K562 (cell line): ENCODE data around the gene GALK2. TPM values are rescaled to one million over a fixed set of nuclear protein-coding genes. Genes with fewer than 3 reads are reported as not detected.

Experiments used
- ATAC-seq: fragments of 200-7000 bp; cut with Tn5 transposase; 3 replicates; pipeline ENCODE4 v1.9.1; 2020; ENCODE audit warnings: moderate library complexity
- BruUV-seq: library from RNA; stranded (reverse); fragments of 400-500 nt; replicated peaks from 2 replicates; lab custom pipeline; 2021; lab: Mats Ljungman, UMichigan
- CTCF ChIA-PET: fragments of 300-600 bp; formaldehyde crosslinking; extraction: SDS; loops from one replicate; lab custom pipeline; 2021; ENCODE audit warnings: low intra/inter-chr PET ratio; lab: Yijun Ruan, JAX
- POLR2A ChIA-PET: fragments of 300-600, 350-650 bp; sonication (Branson Sonifier 250); formaldehyde crosslinking; extraction: SDS; loops from one replicate; lab custom pipeline; 2021; ENCODE audit warnings: antibody characterized with exemption, inconsistent platforms; lab: Yijun Ruan, JAX
- DNase-seq, 4 experiments: peaks; one replicate each; pipeline versions ENCODE4 v3.0.0 to v3.0.0-alpha.2; 2011 to 2018; ENCODE audit warnings: low spot score in 3 of 4, mixed read lengths in 3 of 4; ENCODE audit errors: extremely low read depth in 1 of 4
- FAIRE-seq: peaks from 2 replicates; lab custom pipeline; 2011; peaks lifted over from hg19 to GRCh38; lab: Jason Lieb, UNC
- H2AFZ ChIP-seq: 2 replicates; pipeline ENCODE4 v1.6.0; 2011; ENCODE audit warnings: low read depth, low read length, control low read depth, inconsistent platforms
- H3K27ac ChIP-seq: fragments of 200-600 bp; 3 replicates; pipeline ENCODE4 v1.8.0; 2011; ENCODE audit warnings: low read depth, mild to moderate bottlenecking, control low read depth, inconsistent platforms, low read length, moderate library complexity, mixed read lengths; ENCODE audit errors: extremely low read depth
- H3K27me3 ChIP-seq, 2 experiments: fragments of 300-600 bp in 1 of 2; 2 replicates in 1 of 2; 3 replicates in 1 of 2; pipeline versions ENCODE4 v1.6.0 to v1.8.0; 2011; ENCODE audit warnings: inconsistent platforms in 2 of 2, low read length in 2 of 2, mild to moderate bottlenecking in 1 of 2, mixed read lengths in 1 of 2, moderate library complexity in 1 of 2; ENCODE audit not compliant: control insufficient read depth in 2 of 2, insufficient read depth in 2 of 2
- H3K36me3 ChIP-seq: fragments of 300-600 bp; 3 replicates; pipeline ENCODE4 v1.8.0; 2011; ENCODE audit warnings: mild to moderate bottlenecking, low read length, inconsistent platforms; ENCODE audit not compliant: control insufficient read depth, insufficient read depth
- H3K4me1 ChIP-seq, 2 experiments: fragments of 200-600 bp in 1 of 2; replicated peaks in 1 of 2; 2 replicates in 1 of 2; 3 replicates in 1 of 2; pipeline versions ENCODE4 v1.5.1 to v1.8.0; 2011; ENCODE audit warnings: inconsistent platforms in 2 of 2, low read length in 2 of 2, mild to moderate bottlenecking in 1 of 2, mixed read lengths in 1 of 2, moderate library complexity in 1 of 2; ENCODE audit not compliant: control insufficient read depth in 2 of 2, insufficient read depth in 2 of 2
- H3K4me2 ChIP-seq: 2 replicates; pipeline ENCODE4 v1.6.1; 2011; ENCODE audit warnings: low read length, control low read depth, inconsistent platforms, mixed read lengths; ENCODE audit not compliant: insufficient read depth
- H3K4me3 ChIP-seq: fragments of 200-600 bp; sonication (generic), shearing (Covaris generic); 2 replicates; pipeline ENCODE4 v1.5.1; 2016; ENCODE audit warnings: control low read depth, inconsistent platforms
- H3K79me2 ChIP-seq: fragments of 200-600 bp; 3 replicates; pipeline ENCODE4 v1.8.0; 2011; ENCODE audit warnings: low read length, inconsistent platforms; ENCODE audit not compliant: control insufficient read depth, insufficient read depth
- H3K9ac ChIP-seq, 2 experiments: 2 replicates each; pipeline versions ENCODE4 v1.6.0 to v1.6.1; 2011; ENCODE audit warnings: low read depth in 2 of 2, low read length in 2 of 2, control low read depth in 1 of 2, inconsistent platforms in 1 of 2, mild to moderate bottlenecking in 1 of 2, mixed read lengths in 1 of 2; ENCODE audit not compliant: insufficient read depth in 1 of 2
- H3K9me1 ChIP-seq: one replicate; pipeline ENCODE4 v1.6.0; 2011; ENCODE audit warnings: inconsistent platforms, mild to moderate bottlenecking, low read length, moderate library complexity; ENCODE audit not compliant: control insufficient read depth, insufficient read depth
- H3K9me3 ChIP-seq: replicated peaks from 2 replicates; pipeline ENCODE4 v1.5.1; 2011; ENCODE audit warnings: low read depth, low read length, inconsistent platforms; ENCODE audit not compliant: control insufficient read depth, insufficient read depth
- H4K20me1 ChIP-seq: replicated peaks from 2 replicates; pipeline ENCODE4 v1.6.1; 2011; ENCODE audit warnings: low read length, inconsistent platforms, mixed read lengths; ENCODE audit not compliant: control insufficient read depth, insufficient read depth
- FOXA1 ChIP-seq: fragments of 450-650 bp; IDR thresholded peaks from 2 replicates; pipeline ENCODE4 v1.6.1; 2016; ENCODE audit warnings: mild to moderate bottlenecking, borderline replicate concordance
- MYNN ChIP-seq, 2 experiments: sonication (generic); formaldehyde crosslinking in 1 of 2; IDR thresholded peaks; 2 replicates each; pipeline versions ENCODE4 v1.5.0 to v1.6.1; 2016 to 2020; ENCODE audit warnings: antibody characterized with exemption in 1 of 2, missing genetic modification reagents in 1 of 2
- NR2C1 ChIP-seq, 2 experiments: fragments of 450-650 bp; IDR thresholded peaks; 2 replicates each; pipeline ENCODE4 v1.6.1; 2017; ENCODE audit warnings: mild to moderate bottlenecking in 2 of 2, antibody characterized with exemption in 1 of 2, inconsistent platforms in 1 of 2, missing compliant biosample characterization in 1 of 2, missing genetic modification characterization in 1 of 2
- SPI1 ChIP-seq: IDR thresholded peaks from 2 replicates; pipeline ENCODE4 v1.6.1; 2011; ENCODE audit warnings: low read depth, low read length, control low read depth, borderline replicate concordance
- ZNF347 ChIP-seq: fragments of 450-650 bp; formaldehyde crosslinking; IDR thresholded peaks from 2 replicates; pipeline ENCODE4 v1.4.0; 2020; ENCODE audit warnings: low read depth, mild to moderate bottlenecking, moderate library complexity
- WGBS: fragments of 100-300 bp; shearing (Covaris generic); methylation state at CpG from one replicate; pipeline ENCODE4 v1.1.6; 2016; ENCODE audit warnings: low coverage, mixed read lengths; ENCODE audit not compliant: insufficient coverage; ENCODE audit errors: missing lambda C conversion rate; 5-methylcytosine and 5-hydroxymethylcytosine counted together
- in situ Hi-C: fragments of 300-500 bp; cut with MboI; formaldehyde crosslinking; loops from 4 replicates; pipeline ENCODE4 v1.15.0; 2018; ENCODE audit warnings: inconsistent platforms, mixed read lengths
- intact Hi-C: fragments of 100-400 bp; cut with micrococcal nuclease; formaldehyde crosslinking; loops from 2 replicates; pipeline ENCODE4 v1.14.2; 2022
- polyA plus RNA-seq, 8 experiments: library from polyadenylated mRNA; depleted of rRNA in 4 of 8; stranded (reverse) in 5 of 8; unstranded in 3 of 8; fragments of >200 nt; fragmentation: Nextera tagmentation in 2 of 8; fragmentation: Illumina TruSeq in 1 of 8; extraction: Ambion mirVana in 2 of 8; extraction: Trizol in 1 of 8; gene quantifications; 2 replicates each; pipeline versions ENCODE4 v1.2.1 to v1.2.3, GENCODE V29; 2011 to 2014; ENCODE audit warnings: inconsistent platforms in 1 of 8, missing spikeins in 1 of 8
- total RNA-seq, 7 experiments: library from RNA; depleted of rRNA in 6 of 7; stranded (reverse); fragments of >200 nt in 6 of 7; fragmentation: Illumina TruSeq in 2 of 7; extraction: Trizol in 2 of 7; gene quantifications; 2 replicates each; pipeline versions ENCODE4 v1.2.1 to v1.2.3, GENCODE V29; 2011 to 2021; ENCODE audit warnings: low replicate concordance in 1 of 7

Gene GALK2
- total and polyA plus RNA-seq, 9 of the 15 experiments (the other 6 are each of a cell fraction or from before 2014, with no cell fraction given): 32.8 to 82.0 (median 54.4) TPM

DNA sequence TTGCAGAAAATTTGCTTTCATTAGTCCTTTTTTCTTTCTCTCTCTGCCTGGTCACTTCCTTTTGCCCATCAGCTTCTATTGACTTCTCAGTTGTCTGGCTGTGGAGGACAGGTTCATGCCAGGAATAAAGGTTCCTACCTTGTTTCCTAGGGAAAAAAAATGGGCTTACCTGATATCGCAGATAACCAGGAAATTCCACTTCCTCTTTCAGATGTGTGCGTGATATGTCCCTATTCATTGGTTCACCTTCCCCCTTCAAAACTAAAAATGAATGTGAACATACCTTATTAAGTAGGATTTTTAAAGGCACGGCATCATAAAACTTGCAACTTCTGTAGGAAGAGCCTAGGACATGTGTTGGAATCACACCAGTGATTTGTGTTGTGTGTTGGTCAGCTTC is 133.0 kb downstream of the GALK2 start:
- H3K36me3 ChIP-seq: peaks cover 36% of the 10 kb centered on the region
- no peak overlapping the region for H3K4me3 ChIP-seq
- ChIA-PET CTCF (no interaction called here), POLR2A (no interaction called here)
- intact Hi-C loops (no loop called here), in situ Hi-C loops (no loop called here)
- H3K4me1 ChIP-seq: peaks cover 0 to 7% of the 10 kb centered on the region in 2 experiments; a peak in 3 of 5 replicates
- TF ChIP-seq FOXA1 (no peak), SPI1 (peak; percentile 88), NR2C1 (IDR thresholded peaks at IDR 0.05) (no peak), NR2C1 (tag; IDR thresholded peaks at IDR 0.05) (no peak)
- H3K27ac ChIP-seq: no peak overlapping the region
- no peak for ATAC-seq
- 77% methylated on average over 3 of the region's 3 CpGs for WGBS
- H3K27me3 ChIP-seq: no peaks in the 10 kb centered on the region
- H2AFZ ChIP-seq: no peak overlapping the region
- DNase-seq: no peak
- H3K4me2 ChIP-seq: no peak overlapping the region
- H4K20me1 ChIP-seq: no peaks in the 10 kb centered on the region
- peaks cover 15% of the 10 kb centered on the region; the same call in 1 of the 3 replicates for H3K79me2 ChIP-seq
- H3K9me3 ChIP-seq: no peaks in the 10 kb centered on the region
- H3K9me1 ChIP-seq: no peaks in the 10 kb centered on the region
- no peak overlapping the region for H3K9ac ChIP-seq
- BruUV-seq: no TSS peak
- FAIRE-seq: no peak

DNA sequence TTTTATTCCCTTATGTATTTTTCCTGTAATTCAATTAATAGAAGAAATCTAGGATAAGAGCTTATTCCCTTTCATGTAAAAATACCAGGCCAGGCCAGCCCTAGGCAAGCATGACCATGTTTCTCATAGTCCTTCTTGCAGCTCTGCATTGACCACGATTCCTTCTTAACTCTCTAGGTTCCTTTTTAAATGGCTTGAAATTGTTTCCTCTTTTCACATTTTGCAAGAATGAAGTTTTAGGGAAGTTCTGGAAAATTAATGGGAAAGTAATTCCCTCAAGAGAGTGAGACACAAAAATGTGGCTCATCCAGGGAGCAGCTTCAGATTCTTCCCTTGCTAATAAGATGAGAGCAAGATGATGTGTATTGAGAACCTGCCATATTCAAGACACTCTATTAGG is 136.5 kb downstream of the GALK2 start:
- peaks cover 5% of the 10 kb centered on the region; the same call in 1 of the 3 replicates for H3K79me2 ChIP-seq
- no peaks in the 10 kb centered on the region for H3K27me3 ChIP-seq
- intact Hi-C loops: no loop called here
- in situ Hi-C loops: no loop called here
- H3K27ac ChIP-seq: no peak overlapping the region
- H3K4me3 ChIP-seq: no peak overlapping the region
- H3K4me2 ChIP-seq: no peak overlapping the region
- FAIRE-seq: no peak
- H3K4me1 ChIP-seq: peaks cover 0 to 3% of the 10 kb centered on the region in 2 experiments; a peak in 2 of 5 replicates
- no peaks in the 10 kb centered on the region for H4K20me1 ChIP-seq
- no peak for DNase-seq
- TF ChIP-seq ZNF347 (CRISPR knock-in tag) (no peak), MYNN (IDR thresholded peaks at IDR 0.05) (no peak), MYNN (CRISPR knock-in tag; IDR thresholded peaks at IDR 0.05) (no peak)
- H3K9me1 ChIP-seq: no peaks in the 10 kb centered on the region
- H3K9me3 ChIP-seq: no peaks in the 10 kb centered on the region
- CTCF ChIA-PET: no interaction called here
- H3K9ac ChIP-seq: no peak overlapping the region
- POLR2A ChIA-PET: no interaction called here
- WGBS: 100% methylated on average over 1 of the region's 1 CpG
- no peak for ATAC-seq
- no peak overlapping the region for H2AFZ ChIP-seq
- BruUV-seq: no TSS peak
- peaks cover 44% of the 10 kb centered on the region for H3K36me3 ChIP-seq
